Tibial nerve (tissue), 4 donors: ENCODE data around the gene FANCI. TPM values are rescaled to one million over a fixed set of nuclear protein-coding genes. Genes with fewer than 3 reads are reported as not detected.

Experiments used
- DNase-seq, 2 donors: peaks; one replicate each; pipeline ENCODE4 v3.0.0-alpha.2; 2019; ENCODE audit warnings: low spot score in 2 of 2
- H3K27ac ChIP-seq, 4 donors: fragments of 200-600 bp; sonication (generic) in 3 of 4; one replicate each; pipeline ENCODE4 v1.5.1; 2017 to 2019; ENCODE audit warnings: mild to moderate bottlenecking in 1 of 4
- H3K27me3 ChIP-seq, 2 donors: fragments of 200-600 bp; sonication (generic) in 1 of 2; one replicate each; pipeline versions ENCODE4 v1.5.1 to v1.6.0; 2017 to 2019
- H3K36me3 ChIP-seq, 3 donors: fragments of 200-600 bp; sonication (generic); one replicate each; pipeline ENCODE4 v1.5.1; 2018 to 2019
- H3K4me1 ChIP-seq, 4 donors: fragments of 200-600 bp; sonication (generic) in 3 of 4; one replicate each; pipeline ENCODE4 v1.5.1; 2017 to 2019
- H3K4me3 ChIP-seq, 4 donors: fragments of 200-600 bp; sonication (generic) in 3 of 4; one replicate each; pipeline ENCODE4 v1.5.1; 2017 to 2019; ENCODE audit warnings: mild to moderate bottlenecking in 1 of 4, moderate library complexity in 1 of 4
- H3K9me3 ChIP-seq, 4 donors: fragments of 200-600 bp; sonication (generic) in 3 of 4; one replicate each; pipeline ENCODE4 v1.5.1; 2017 to 2019
- CTCF ChIP-seq, 5 experiments: fragments of 200-600 bp in 3 of 5; fragments of 450-650 bp in 2 of 5; sonication (generic) in 3 of 5; IDR thresholded peaks; one replicate each; pipeline ENCODE4 v1.5.1; 2016 to 2019; ENCODE audit warnings: antibody characterized with exemption in 5 of 5, mild to moderate bottlenecking in 3 of 5, moderate library complexity in 2 of 5
- EP300 ChIP-seq, 2 donors: sonication (generic); formaldehyde crosslinking; IDR thresholded peaks; one replicate each; pipeline ENCODE4 v1.6.1; 2017; ENCODE audit warnings: antibody characterized with exemption in 2 of 2, mild to moderate bottlenecking in 1 of 2
- POLR2A ChIP-seq, 2 donors: fragments of 450-650 bp; IDR thresholded peaks; one replicate each; pipeline ENCODE4 v1.6.1; 2017; ENCODE audit warnings: antibody characterized with exemption in 2 of 2, mild to moderate bottlenecking in 2 of 2, moderate library complexity in 2 of 2
- WGBS, 2 donors: methylation state at CpG; one replicate each; pipeline ENCODE4 v1.1.5; 2018; 5-methylcytosine and 5-hydroxymethylcytosine counted together
- total RNA-seq, 4 donors: library from RNA; depleted of rRNA; stranded (reverse); fragments of >200 nt; gene quantifications; one replicate each; pipeline ENCODE4 v1.1.0, GENCODE V29; 2016

Gene FANCI
- total RNA-seq, 4 donors from 2014 or later: 2.7 to 8.7 (median 5.1) TPM

- H3K27ac ChIP-seq: no peak overlapping the region
- H3K4me1 ChIP-seq: peaks cover 0 to 5% (median 0%) of the 10 kb centered on the region in 4 donors
- H3K9me3 ChIP-seq: no peaks in the 10 kb centered on the region
- no peak for TF ChIP-seq EP300 (IDR thresholded peaks at IDR 0.05)
- TF ChIP-seq POLR2A (IDR thresholded peaks at IDR 0.05): no peak
- no peak for TF ChIP-seq CTCF (IDR thresholded peaks at IDR 0.05)
- DNase-seq: no peak
- H3K27me3 ChIP-seq: no peaks in the 10 kb centered on the region
- no peak overlapping the region for H3K4me3 ChIP-seq
- no peaks in the 10 kb centered on the region for H3K36me3 ChIP-seq
- WGBS, 2 donors: 72 to 82% methylated on average over 7 of the region's 8 CpGs
Measured at GRCh38 chr15:89341316-89342005, 97.7 kb downstream of the FANCI start.

GRCh38 chr15:89342840-89343239, 99.1 kb downstream of the FANCI start:
- H3K4me1 ChIP-seq: peaks cover 0 to 5% (median 0%) of the 10 kb centered on the region in 4 donors
- H3K27me3 ChIP-seq: no peaks in the 10 kb centered on the region
- no peak for DNase-seq
- 81 to 94% methylated on average over 3 of the region's 3 CpGs for WGBS, 2 donors
- H3K27ac ChIP-seq: no peak overlapping the region
- no peaks in the 10 kb centered on the region for H3K36me3 ChIP-seq
- no peak overlapping the region for H3K4me3 ChIP-seq
- TF ChIP-seq CTCF (IDR thresholded peaks at IDR 0.05): no peak
- no peak for TF ChIP-seq EP300 (IDR thresholded peaks at IDR 0.05)
- TF ChIP-seq POLR2A (IDR thresholded peaks at IDR 0.05): no peak
- no peaks in the 10 kb centered on the region for H3K9me3 ChIP-seq

- no peak for DNase-seq
- H3K4me3 ChIP-seq: no peak overlapping the region
- no peak overlapping the region for H3K27ac ChIP-seq
- H3K36me3 ChIP-seq: no peaks in the 10 kb centered on the region
- no peaks in the 10 kb centered on the region for H3K9me3 ChIP-seq
- TF ChIP-seq EP300 (IDR thresholded peaks at IDR 0.05) (no peak), POLR2A (IDR thresholded peaks at IDR 0.05) (no peak)
- WGBS, 2 donors: 51 to 61% methylated on average over 4 of the region's 4 CpGs
- no peaks in the 10 kb centered on the region for H3K27me3 ChIP-seq
- H3K4me1 ChIP-seq: peaks cover 0 to 5% (median 0%) of the 10 kb centered on the region in 4 donors
Measured at GRCh38 chr15:89345248-89345647, 101.5 kb downstream of the FANCI start.

- H3K9me3 ChIP-seq: no peaks in the 10 kb centered on the region
- WGBS, 2 donors: 40 to 45% methylated on average over 10 of the region's 10 CpGs
- no peak overlapping the region for H3K4me3 ChIP-seq
- H3K27me3 ChIP-seq: no peaks in the 10 kb centered on the region
- no peak for TF ChIP-seq POLR2A (IDR thresholded peaks at IDR 0.05)
- TF ChIP-seq CTCF (IDR thresholded peaks at IDR 0.05): no peak
- TF ChIP-seq EP300 (IDR thresholded peaks at IDR 0.05): no peak
- H3K36me3 ChIP-seq: no peaks in the 10 kb centered on the region
- H3K27ac ChIP-seq: no peak overlapping the region
- H3K4me1 ChIP-seq: no peaks in the 10 kb centered on the region
- no peak for DNase-seq
Measured at GRCh38 chr15:89346516-89347231, 102.9 kb downstream of the FANCI start.

- TF ChIP-seq CTCF (IDR thresholded peaks at IDR 0.05) (no peak), POLR2A (IDR thresholded peaks at IDR 0.05) (no peak), EP300 (IDR thresholded peaks at IDR 0.05) (no peak)
- peaks cover 0 to 13% of the 10 kb centered on the region in 2 donors for H3K27me3 ChIP-seq
- WGBS, 2 donors: 75 to 77% methylated on average over 5 of the region's 5 CpGs
- H3K4me1 ChIP-seq: no peaks in the 10 kb centered on the region
- no peaks in the 10 kb centered on the region for H3K9me3 ChIP-seq
- no peak for DNase-seq
- H3K27ac ChIP-seq: no peak overlapping the region
- H3K36me3 ChIP-seq: no peaks in the 10 kb centered on the region
- H3K4me3 ChIP-seq: no peak overlapping the region
Measured at GRCh38 chr15:89349206-89349558, 105.4 kb downstream of the FANCI start.
